H1 (cell line): Measurements from ENCODE around the gene PRTG. TPM values are rescaled to one million over a fixed set of nuclear protein-coding genes. Genes with fewer than 3 reads are reported as not detected.

Experiments
- CTCF ChIA-PET: fragments of 300-600 bp; sonication (Branson Sonifier 250); formaldehyde crosslinking; loops from one replicate; lab custom pipeline; 2021; ENCODE audit not compliant: partially characterized antibody; lab: Charles Lee
- POLR2A ChIA-PET: fragments of 300-600 bp; sonication (Branson Sonifier 250); formaldehyde crosslinking; loops from one replicate; lab custom pipeline; 2021; ENCODE audit warnings: inconsistent platforms; ENCODE audit not compliant: partially characterized antibody; lab: Charles Lee
- DNase-seq, 2 experiments: peaks; one replicate each; pipeline versions ENCODE4 v3.0.0 to v3.0.0-alpha.2; 2010 to 2022; ENCODE audit warnings: low spot score in 2 of 2, low read depth in 1 of 2, mixed read lengths in 1 of 2
- FAIRE-seq: peaks from 2 replicates; lab custom pipeline; 2011; peaks lifted over from hg19 to GRCh38; lab: Jason Lieb, UNC
- H2AFZ ChIP-seq: 2 replicates; pipeline ENCODE4 v1.8.1; 2012; ENCODE audit warnings: low read length, inconsistent platforms
- H2AK5ac ChIP-seq: 2 replicates; pipeline ENCODE4 v1.6.1; 2013; ENCODE audit warnings: low read depth, low read length
- H2BK120ac ChIP-seq: replicated peaks from 2 replicates; pipeline ENCODE3; 2013; ENCODE audit warnings: low read depth, low read length, inconsistent platforms
- H2BK12ac ChIP-seq: 2 replicates; pipeline ENCODE4 v1.6.1; 2013; ENCODE audit warnings: low read depth, low read length
- H2BK15ac ChIP-seq: 2 replicates; pipeline ENCODE4 v1.6.1; 2013; ENCODE audit warnings: low read length
- H2BK20ac ChIP-seq: 2 replicates; pipeline ENCODE4 v1.6.1; 2013; ENCODE audit warnings: low read length
- H2BK5ac ChIP-seq: 2 replicates; pipeline ENCODE4 v1.6.1; 2013; ENCODE audit warnings: low read depth, low read length
- H3K14ac ChIP-seq: 2 replicates; pipeline ENCODE4 v1.6.1; 2013; ENCODE audit warnings: inconsistent platforms; ENCODE audit not compliant: insufficient read length
- H3K18ac ChIP-seq: 2 replicates; pipeline ENCODE4 v1.6.1; 2013; ENCODE audit warnings: low read length; ENCODE audit errors: extremely low read depth
- H3K23ac ChIP-seq: 2 replicates; pipeline ENCODE4 v1.6.1; 2013; ENCODE audit warnings: inconsistent platforms; ENCODE audit not compliant: insufficient read length
- H3K23me2 ChIP-seq: 2 replicates; pipeline ENCODE4 v1.6.1; 2013; ENCODE audit warnings: low read depth, low read length
- H3K27ac ChIP-seq: 2 replicates; pipeline ENCODE4 v1.6.1; 2011; ENCODE audit warnings: low read depth, low read length, inconsistent platforms
- H3K27me3 ChIP-seq, 4 experiments: replicated peaks in 1 of 4; 1 replicate in 1 of 4; 2 replicates in 3 of 4; pipeline versions ENCODE4 v1.6.1 to v1.8.1; 2011 to 2013; ENCODE audit warnings: low read length in 3 of 4, mild to moderate bottlenecking in 3 of 4, inconsistent platforms in 2 of 4, mixed read lengths in 2 of 4, moderate library complexity in 1 of 4; ENCODE audit not compliant: control insufficient read depth in 3 of 4, insufficient read depth in 3 of 4; ENCODE audit errors: extremely low read depth in 1 of 4
- H3K36me3 ChIP-seq, 4 experiments: 2 replicates each; pipeline versions ENCODE4 v1.6.1 to v1.8.1; 2011 to 2013; ENCODE audit warnings: mild to moderate bottlenecking in 4 of 4, low read length in 3 of 4, moderate library complexity in 2 of 4, control low read depth in 1 of 4, inconsistent platforms in 1 of 4; ENCODE audit not compliant: insufficient read depth in 4 of 4, control insufficient read depth in 2 of 4
- H3K4ac ChIP-seq: replicated peaks from 2 replicates; pipeline ENCODE3; 2013; ENCODE audit warnings: low read length, low read depth, mixed read lengths, inconsistent platforms; ENCODE audit not compliant: insufficient read length
- H3K4me1 ChIP-seq, 4 experiments: replicated peaks in 1 of 4; 1 replicate in 1 of 4; 2 replicates in 3 of 4; pipeline versions ENCODE4 v1.6.1 to v1.8.1; 2011 to 2013; ENCODE audit warnings: low read length in 3 of 4, inconsistent platforms in 2 of 4, mixed read lengths in 1 of 4; ENCODE audit not compliant: insufficient read depth in 4 of 4, control insufficient read depth in 3 of 4
- H3K4me2 ChIP-seq, 2 experiments: 2 replicates each; pipeline versions ENCODE4 v1.6.1 to v1.8.1; 2011 to 2013; ENCODE audit warnings: low read depth in 2 of 2, low read length in 2 of 2, control low read depth in 1 of 2, inconsistent platforms in 1 of 2, mild to moderate bottlenecking in 1 of 2; ENCODE audit not compliant: insufficient read depth in 1 of 2
- H3K4me3 ChIP-seq, 4 experiments: fragments of 200-600, 300-600 bp in 1 of 4; sonication (generic), shearing (Covaris generic), sonication (Bioruptor Twin) in 1 of 4; 2 replicates each; pipeline versions ENCODE4 v1.5.1 to v1.8.1; 2011 to 2016; ENCODE audit warnings: low read length in 4 of 4, low read depth in 3 of 4, control low read depth in 2 of 4, inconsistent platforms in 2 of 4, mild to moderate bottlenecking in 2 of 4, mixed read lengths in 1 of 4, moderate library complexity in 1 of 4; ENCODE audit not compliant: insufficient read depth in 2 of 4; ENCODE audit errors: extremely low read depth in 1 of 4
- H3K56ac ChIP-seq: replicated peaks from 2 replicates; pipeline ENCODE3; 2013; ENCODE audit warnings: low read depth, mild to moderate bottlenecking, mixed read lengths, low read length, inconsistent platforms; ENCODE audit not compliant: insufficient read length
- H3K79me1 ChIP-seq: 2 replicates; pipeline ENCODE4 v1.6.1; 2013; ENCODE audit warnings: low read depth, low read length, control low read depth
- H3K79me2 ChIP-seq, 2 experiments: 2 replicates each; pipeline versions ENCODE4 v1.6.1 to v1.8.1; 2012 to 2013; ENCODE audit warnings: low read length in 2 of 2, mild to moderate bottlenecking in 2 of 2, inconsistent platforms in 1 of 2; ENCODE audit not compliant: insufficient read depth in 2 of 2, control insufficient read depth in 1 of 2
- H3K9ac ChIP-seq, 4 experiments: replicated peaks in 1 of 4; 1 replicate in 1 of 4; 2 replicates in 3 of 4; pipeline versions ENCODE4 v1.6.1 to v1.8.1; 2011 to 2013; ENCODE audit warnings: low read depth in 3 of 4, low read length in 3 of 4, control low read depth in 2 of 4, mild to moderate bottlenecking in 2 of 4, moderate library complexity in 2 of 4, inconsistent platforms in 1 of 4; ENCODE audit errors: extremely low read depth in 1 of 4
- H3K9me3 ChIP-seq, 2 experiments: 2 replicates each; pipeline versions ENCODE4 v1.6.1 to v1.8.1; 2012 to 2013; ENCODE audit warnings: mild to moderate bottlenecking in 2 of 2, moderate library complexity in 2 of 2, control low read depth in 1 of 2, inconsistent platforms in 1 of 2, low read depth in 1 of 2, low read length in 1 of 2, mixed read lengths in 1 of 2; ENCODE audit not compliant: insufficient read depth in 2 of 2
- H4K20me1 ChIP-seq, 2 experiments: replicated peaks in 1 of 2; 2 replicates each; pipeline versions ENCODE3 to v1.8.1; 2011 to 2013; ENCODE audit warnings: inconsistent platforms in 2 of 2, low read length in 2 of 2, mild to moderate bottlenecking in 1 of 2; ENCODE audit not compliant: insufficient read depth in 2 of 2, control insufficient read depth in 1 of 2
- H4K5ac ChIP-seq: 2 replicates; pipeline ENCODE4 v1.6.1; 2013; ENCODE audit warnings: low read length, low read depth, mixed read lengths, inconsistent platforms; ENCODE audit not compliant: insufficient read length
- H4K8ac ChIP-seq: 2 replicates; pipeline ENCODE4 v1.8.0; 2013; ENCODE audit warnings: mild to moderate bottlenecking, moderate library complexity, low read length, inconsistent platforms; ENCODE audit not compliant: insufficient read depth; ENCODE audit errors: extremely low read depth
- H4K91ac ChIP-seq: replicated peaks from 2 replicates; pipeline ENCODE3; 2013; ENCODE audit warnings: low read length, mixed read lengths, inconsistent platforms; ENCODE audit not compliant: insufficient read length
- ASH2L ChIP-seq: fragments of 200-600, 300-600 bp; sonication (generic); IDR thresholded peaks from one replicate; pipeline ENCODE4 v1.7.1; 2017; ENCODE audit warnings: low read length
- GTF2F1 ChIP-seq: IDR thresholded peaks from 2 replicates; pipeline ENCODE4 v1.6.1; 2012; ENCODE audit warnings: low read depth, low read length, improper control_type of control experiment, borderline replicate concordance
- POLR2A ChIP-seq, 2 experiments: IDR thresholded peaks; 1 replicate in 1 of 2; 2 replicates in 1 of 2; pipeline ENCODE4 v1.6.1; 2011; ENCODE audit warnings: low read depth in 2 of 2, low read length in 2 of 2, mild to moderate bottlenecking in 2 of 2; ENCODE audit errors: control extremely low read depth in 1 of 2
- SP2 ChIP-seq: IDR thresholded peaks from 2 replicates; pipeline ENCODE4 v1.6.1; 2012; ENCODE audit warnings: mild to moderate bottlenecking, low read length, inconsistent platforms
- TEAD4 ChIP-seq: IDR thresholded peaks from 2 replicates; pipeline ENCODE4 v1.6.1; 2012; ENCODE audit warnings: low read depth, low read length, inconsistent platforms, mixed read lengths
- USF2 ChIP-seq: IDR thresholded peaks from 2 replicates; pipeline ENCODE4 v1.6.1; 2011; ENCODE audit warnings: low read length, improper control_type of control experiment
- WGBS, 2 experiments: shearing (Covaris generic) in 1 of 2; methylation state at CpG; one replicate each; pipeline versions ENCODE4 v1.1.6 to v1.1.7; 2013 to 2015; ENCODE audit warnings: low lambda C conversion rate in 2 of 2, mixed read lengths in 2 of 2, inconsistent platforms in 1 of 2, low coverage in 1 of 2, missing lambda C conversion rate in 1 of 2; ENCODE audit not compliant: insufficient replicate concordance in 2 of 2, insufficient coverage in 1 of 2, insufficient read length in 1 of 2; ENCODE audit errors: extremely low coverage in 1 of 2, missing lambda C conversion rate in 1 of 2; 5-methylcytosine and 5-hydroxymethylcytosine counted together
- polyA plus RNA-seq, 7 experiments: library from polyadenylated mRNA; depleted of rRNA in 3 of 7; stranded (reverse) in 5 of 7; unstranded in 2 of 7; fragments of >200 nt in 5 of 7; fragments of 200-250 nt in 2 of 7; gene quantifications; 1 replicate in 5 of 7; 2 replicates in 1 of 7; 4 replicates in 1 of 7; pipeline versions ENCODE4 v1.2.1 to v1.2.3, GENCODE V29; 2011 to 2013; ENCODE audit warnings: missing spikeins in 2 of 7, mixed read lengths in 2 of 7
- total RNA-seq: library from RNA; stranded (reverse); fragmentation: NEBNext Ultra II Directional; extraction: Animal tissue kit (Norgen Biotek cat#: 25700); gene quantifications from 2 replicates; pipeline ENCODE4 v1.2.1, GENCODE V29; 2021
- TF ChIP-seq, protein P1 (sequence below), 3 experiments: IDR thresholded peaks; 1 replicate in 2 of 3; 2 replicates in 1 of 3; pipeline versions ENCODE4 v1.5.1 to v1.6.1; 2011; ENCODE audit warnings: low read length in 3 of 3, mild to moderate bottlenecking in 3 of 3, inconsistent platforms in 2 of 3, low read depth in 1 of 3, moderate library complexity in 1 of 3; ENCODE audit not compliant: insufficient read depth in 1 of 3; ENCODE audit errors: control extremely low read depth in 1 of 3

The PRTG gene
- total and polyA plus RNA-seq, 2 of the 8 experiments (the other 6 are each of a cell fraction or from before 2014, with no cell fraction given), result 3.1 to 3.2 TPM

- peaks cover 0 to 2% (median 0%) of the 10 kb centered on the region in 4 experiments; a peak in 1 of 7 replicates for H3K4me1 ChIP-seq
- H2BK5ac ChIP-seq, result no peak overlapping the region
- no peak overlapping the region for H2AK5ac ChIP-seq
- H3K36me3 ChIP-seq, result no peaks in the 10 kb centered on the region
- no peak overlapping the region for H2BK15ac ChIP-seq
- DNase-seq, result no peak
- H4K20me1 ChIP-seq, result no peaks in the 10 kb centered on the region
- H2BK120ac ChIP-seq, result no peak overlapping the region
- no peak overlapping the region for H3K18ac ChIP-seq
- H4K8ac ChIP-seq, result no peak overlapping the region
- no peaks in the 10 kb centered on the region for H3K9me3 ChIP-seq
- no peaks in the 10 kb centered on the region for H3K79me1 ChIP-seq
- H3K4me2 ChIP-seq, result no peak overlapping the region
- no peak for TF ChIP-seq ASH2L
- no peak for TF ChIP-seq SP2
- TF ChIP-seq TEAD4, result no peak
- TF ChIP-seq USF2, result no peak
- TF ChIP-seq, protein P1, sequence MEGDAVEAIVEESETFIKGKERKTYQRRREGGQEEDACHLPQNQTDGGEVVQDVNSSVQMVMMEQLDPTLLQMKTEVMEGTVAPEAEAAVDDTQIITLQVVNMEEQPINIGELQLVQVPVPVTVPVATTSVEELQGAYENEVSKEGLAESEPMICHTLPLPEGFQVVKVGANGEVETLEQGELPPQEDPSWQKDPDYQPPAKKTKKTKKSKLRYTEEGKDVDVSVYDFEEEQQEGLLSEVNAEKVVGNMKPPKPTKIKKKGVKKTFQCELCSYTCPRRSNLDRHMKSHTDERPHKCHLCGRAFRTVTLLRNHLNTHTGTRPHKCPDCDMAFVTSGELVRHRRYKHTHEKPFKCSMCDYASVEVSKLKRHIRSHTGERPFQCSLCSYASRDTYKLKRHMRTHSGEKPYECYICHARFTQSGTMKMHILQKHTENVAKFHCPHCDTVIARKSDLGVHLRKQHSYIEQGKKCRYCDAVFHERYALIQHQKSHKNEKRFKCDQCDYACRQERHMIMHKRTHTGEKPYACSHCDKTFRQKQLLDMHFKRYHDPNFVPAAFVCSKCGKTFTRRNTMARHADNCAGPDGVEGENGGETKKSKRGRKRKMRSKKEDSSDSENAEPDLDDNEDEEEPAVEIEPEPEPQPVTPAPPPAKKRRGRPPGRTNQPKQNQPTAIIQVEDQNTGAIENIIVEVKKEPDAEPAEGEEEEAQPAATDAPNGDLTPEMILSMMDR (IDR thresholded peaks at IDR 0.05; ENCODE audit: control extremely low read depth in 1 of 3, insufficient read depth in 1 of 3, low read depth in 1 of 3, low read length in 3 of 3), result no peak
- no peak for TF ChIP-seq POLR2A (IDR thresholded peaks at IDR 0.05; ENCODE audit: control extremely low read depth in 1 of 2, low read depth in 2 of 2, low read length in 2 of 2)
- no peak for TF ChIP-seq GTF2F1
- no peak overlapping the region for H2AFZ ChIP-seq
- no peak overlapping the region for H3K27ac ChIP-seq
- WGBS, 2 experiments, result 94% methylated on average over 4 of the region's 4 CpGs; no CpG with 5 or more reads in 1 of the 2 experiments
- H3K23ac ChIP-seq, result no peak overlapping the region
- no peak overlapping the region for H3K4ac ChIP-seq
- H2BK12ac ChIP-seq, result no peak overlapping the region
- no peak overlapping the region for H3K4me3 ChIP-seq
- H3K9ac ChIP-seq, result no peak overlapping the region
- FAIRE-seq, result no peak
- no peak overlapping the region for H2BK20ac ChIP-seq
- H3K79me2 ChIP-seq, result no peaks in the 10 kb centered on the region
- H3K23me2 ChIP-seq, result no peaks in the 10 kb centered on the region
- H4K5ac ChIP-seq, result no peak overlapping the region
- H3K56ac ChIP-seq, result no peak overlapping the region
- H3K14ac ChIP-seq, result no peak overlapping the region
- ChIA-PET CTCF (interaction anchor here (0.8 to 8.6 kb wide), 5 partner anchors 11 to 30 kb away, joined by 3 to 110 read pairs (median 4); no protein-coding TSS in a partner anchor), POLR2A (no interaction called here)
- no peaks in the 10 kb centered on the region for H3K27me3 ChIP-seq
- H4K91ac ChIP-seq, result no peak overlapping the region
Observed at GRCh38 chr15:55770261-55770660, 27.3 kb upstream of the PRTG start.
